Thymus (tissue), 14 donors: ENCODE data around the gene FSD1. TPM values are rescaled to one million over a fixed set of nuclear protein-coding genes. Genes with fewer than 3 reads are reported as not detected.

ENCODE experiments used
- DNase-seq, 9 donors: peaks; one replicate each; pipeline ENCODE4 v3.0.0-alpha.2; 2013; ENCODE audit warnings: low spot score in 9 of 9, low read depth in 6 of 9, missing footprints in 1 of 9
- H3K27ac ChIP-seq, 2 donors: one replicate each; pipeline ENCODE4 v1.5.1; 2013; ENCODE audit warnings: control low read depth in 1 of 2, low read depth in 1 of 2, low read length in 1 of 2, mild to moderate bottlenecking in 1 of 2, moderate library complexity in 1 of 2
- H3K27me3 ChIP-seq, 2 donors: one replicate each; pipeline ENCODE4 v1.5.1; 2013; ENCODE audit warnings: low read length in 1 of 2; ENCODE audit not compliant: control insufficient read depth in 2 of 2, insufficient read depth in 1 of 2
- H3K36me3 ChIP-seq, 2 donors: one replicate each; pipeline ENCODE4 v1.5.1; 2013; ENCODE audit warnings: low read length in 1 of 2, mild to moderate bottlenecking in 1 of 2, moderate library complexity in 1 of 2; ENCODE audit not compliant: control insufficient read depth in 2 of 2, insufficient read depth in 2 of 2
- H3K4me1 ChIP-seq, 2 donors: one replicate each; pipeline ENCODE4 v1.5.1; 2013; ENCODE audit warnings: low read length in 2 of 2; ENCODE audit not compliant: control insufficient read depth in 2 of 2, insufficient read depth in 2 of 2
- H3K4me3 ChIP-seq, 2 donors: one replicate each; pipeline ENCODE4 v1.5.1; 2013; ENCODE audit warnings: low read length in 2 of 2, control low read depth in 1 of 2, mild to moderate bottlenecking in 1 of 2
- H3K9me3 ChIP-seq, 2 donors: one replicate each; pipeline ENCODE4 v1.5.1; 2013; ENCODE audit warnings: low read length in 1 of 2, mild to moderate bottlenecking in 1 of 2; ENCODE audit not compliant: control insufficient read depth in 2 of 2, insufficient read depth in 1 of 2
- WGBS: extraction: QIAGEN DNeasy Blood & Tissue Kit; methylation state at CpG from one replicate; pipeline ENCODE4 v1.1.7; 2013; 5-methylcytosine and 5-hydroxymethylcytosine counted together
- long read RNA-seq, 10 donors: transcript quantifications; one replicate each; lab custom pipeline, GENCODE V29; 2026
- polyA plus RNA-seq: library from polyadenylated mRNA; stranded (reverse); fragments of 200-250 nt; gene quantifications from one replicate; pipeline ENCODE4 v1.2.3, GENCODE V29; 2013
- total RNA-seq: library from RNA; stranded (reverse); fragments of 120-200 nt; gene quantifications from one replicate; pipeline ENCODE4 v1.2.4, GENCODE V29; 2013
- donor health status: healthy.

Gene FSD1
- total RNA-seq (4.3 TPM), polyA plus RNA-seq (19.2 TPM)
- long read RNA-seq, donor 1 = 0 reads
- long read RNA-seq, donor 2, partial matches to known transcripts = 7 of 23 reads
- long read RNA-seq, donor 2, other reads (novel, unspliced or antisense) = 11 of 23 reads
- long read RNA-seq, donor 3, partial matches to known transcripts = 126 of 136 reads
- long read RNA-seq, donor 3, other reads (novel, unspliced or antisense) = 8 of 136 reads
- long read RNA-seq, donor 4, partial matches to known transcripts = 0 of 16 reads
- long read RNA-seq, donor 4, other reads (novel, unspliced or antisense) = 14 of 16 reads
- long read RNA-seq, donor 5, partial matches to known transcripts = 0 of 2 reads
- long read RNA-seq, donor 5, other reads (novel, unspliced or antisense) = 0 of 2 reads
- long read RNA-seq, donor 6, partial matches to known transcripts = 0 of 8 reads
- long read RNA-seq, donor 6, other reads (novel, unspliced or antisense) = 6 of 8 reads
- long read RNA-seq, donor 7, partial matches to known transcripts = 0 of 2 reads
- long read RNA-seq, donor 7, other reads (novel, unspliced or antisense) = 0 of 2 reads
- long read RNA-seq, donor 8, partial matches to known transcripts = 0 of 1 reads
- long read RNA-seq, donor 8, other reads (novel, unspliced or antisense) = 0 of 1 reads
- long read RNA-seq, donor 9, partial matches to known transcripts = 0 of 1 reads
- long read RNA-seq, donor 9, other reads (novel, unspliced or antisense) = 0 of 1 reads
- long read RNA-seq, donor 10, partial matches to known transcripts = 0 of 3 reads
- long read RNA-seq, donor 10, other reads (novel, unspliced or antisense) = 0 of 3 reads

GRCh38 chr19:4304538-4305256 lies at the start of gene FSD1:
FSD1 (plus strand) TSS chr19:4304598; CDS start chr19:4304747, 149 bp downstream.
- Histone ChIP-seq H3K27ac (peak within 1 kb of the TSS; percentile 94 to 97), H3K27me3 (no peaks in the 10 kb centered on the region), H3K36me3 (no peaks in the 10 kb centered on the region), H3K9me3 (no peaks in the 10 kb centered on the region), H3K4me3 (peak within 1 kb of the TSS; percentile 27 to 66), H3K4me1 (peaks cover 16 to 50% of the 10 kb centered on the region in 2 donors)
- peak in 6 of 9 donors; percentile 57 to 85 (median 71) for DNase-seq
- WGBS = 14% methylated on average over 63 of the region's 63 CpGs

DNA sequence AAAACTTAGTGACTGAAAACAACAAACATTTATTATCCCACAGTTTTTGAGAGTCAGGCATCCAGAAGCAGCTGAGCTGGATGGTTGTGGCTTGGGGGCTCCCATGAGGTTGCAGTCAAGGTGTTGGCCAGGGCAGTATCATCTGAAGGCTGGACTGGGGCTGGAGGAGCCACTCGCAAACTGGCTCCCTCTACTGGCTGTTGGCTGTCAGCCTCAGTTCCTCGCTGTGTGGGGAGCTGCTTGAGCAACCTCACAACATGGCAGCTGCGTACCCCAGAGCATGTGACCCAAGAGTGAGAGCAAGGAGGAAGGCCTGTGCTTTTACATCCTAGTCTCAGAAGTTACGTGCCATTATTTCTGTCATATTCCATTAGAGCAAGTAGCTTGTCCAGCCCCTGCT lies 47.8 kb upstream of the FSD1 start:
- 100% methylated on average over 4 of the region's 4 CpGs for WGBS
- H3K36me3 ChIP-seq = peaks cover 70 to 83% of the 10 kb centered on the region in 2 donors

GRCh38 chr19:4257025-4257424 lies 47.4 kb upstream of the FSD1 start:
- Histone ChIP-seq H3K4me1 (no peaks in the 10 kb centered on the region), H3K4me3 (no peak overlapping the region), H3K9me3 (peaks cover 7 to 27% of the 10 kb centered on the region in 2 donors), H3K27me3 (no peaks in the 10 kb centered on the region), H3K27ac (no peak overlapping the region), H3K36me3 (peaks cover 71 to 84% of the 10 kb centered on the region in 2 donors)
- DNase-seq = no peak
- WGBS = 88% methylated on average over 6 of the region's 6 CpGs

More for the DNA sequence above, 47.8 kb upstream of the FSD1 start:
- H3K4me1 ChIP-seq = no peaks in the 10 kb centered on the region
- no peak overlapping the region for H3K27ac ChIP-seq
- H3K4me3 ChIP-seq = no peak overlapping the region
- H3K9me3 ChIP-seq = peaks cover 7 to 27% of the 10 kb centered on the region in 2 donors
- no peaks in the 10 kb centered on the region for H3K27me3 ChIP-seq
- DNase-seq = no peak

GRCh38 chr19:4258181-4258580 lies 46.2 kb upstream of the FSD1 start:
- Histone ChIP-seq H3K27ac (no peak overlapping the region), H3K4me1 (no peaks in the 10 kb centered on the region), H3K36me3 (peaks cover 66 to 84% of the 10 kb centered on the region in 2 donors), H3K27me3 (no peaks in the 10 kb centered on the region), H3K4me3 (no peak overlapping the region), H3K9me3 (peaks cover 7 to 22% of the 10 kb centered on the region in 2 donors)
- no peak for DNase-seq
- WGBS = 98% methylated on average over 28 of the region's 28 CpGs

DNA sequence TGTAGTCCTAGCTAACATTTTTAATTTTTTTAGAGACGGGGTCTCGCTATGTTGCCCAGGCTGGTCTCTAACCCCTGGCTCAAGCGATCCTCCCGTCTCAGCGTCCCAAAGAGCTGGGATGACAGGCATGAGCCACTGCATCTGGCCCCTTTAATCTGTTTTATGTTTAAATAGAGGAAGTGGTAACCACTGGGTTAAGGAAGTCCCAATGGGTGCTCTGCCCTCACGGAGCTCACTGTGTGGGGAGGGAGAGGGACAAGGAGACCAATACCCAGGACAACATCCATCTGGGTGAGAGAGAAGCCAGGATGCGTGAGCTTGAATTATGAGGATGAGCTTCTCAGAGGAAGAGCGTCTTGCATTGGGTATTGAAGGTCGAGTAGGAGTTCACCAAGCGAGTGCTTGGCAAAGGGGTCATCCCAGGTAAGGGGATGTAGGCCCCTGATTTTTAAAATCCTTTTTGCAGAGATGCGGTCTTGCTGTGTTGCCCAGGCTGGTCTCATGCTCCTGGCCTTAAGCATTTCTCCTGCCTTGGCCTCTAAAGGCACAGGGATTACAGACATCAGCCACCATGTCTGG lies 43.7 kb upstream of the FSD1 start:
- Histone ChIP-seq H3K9me3 (peaks cover 6 to 7% of the 10 kb centered on the region in 2 donors), H3K27ac (no peak overlapping the region), H3K27me3 (no peaks in the 10 kb centered on the region), H3K4me1 (no peaks in the 10 kb centered on the region), H3K36me3 (peaks cover 62 to 84% of the 10 kb centered on the region in 2 donors), H3K4me3 (no peak overlapping the region)
- DNase-seq = no peak
- WGBS = 89% methylated on average over 11 of the region's 11 CpGs

- peaks cover 0 to 6% of the 10 kb centered on the region in 2 donors for H3K9me3 ChIP-seq
- DNase-seq = peak in 1 of 9 donors; percentile 28
- no peaks in the 10 kb centered on the region for H3K27me3 ChIP-seq
- H3K4me3 ChIP-seq = no peak overlapping the region
- 61% methylated on average over 4 of the region's 4 CpGs for WGBS
- peaks cover 58 to 84% of the 10 kb centered on the region in 2 donors for H3K36me3 ChIP-seq
- no peaks in the 10 kb centered on the region for H3K4me1 ChIP-seq
- H3K27ac ChIP-seq = no peak overlapping the region
Measured at GRCh38 chr19:4264812-4265211, 39.6 kb upstream of the FSD1 start.

GRCh38 chr19:4266253-4267000 lies 38.0 kb upstream of the FSD1 start:
- H3K4me1 ChIP-seq = no peaks in the 10 kb centered on the region
- no peak for DNase-seq
- peaks cover 51 to 73% of the 10 kb centered on the region in 2 donors for H3K36me3 ChIP-seq
- WGBS = 89% methylated on average over 18 of the region's 18 CpGs
- H3K27ac ChIP-seq = no peak overlapping the region
- no peaks in the 10 kb centered on the region for H3K27me3 ChIP-seq
- peaks cover 0 to 6% of the 10 kb centered on the region in 2 donors for H3K9me3 ChIP-seq
- H3K4me3 ChIP-seq = no peak overlapping the region
